ENCODE results near the gene COX18. TPM values are rescaled to one million over a fixed set of nuclear protein-coding genes. Genes with fewer than 3 reads are reported as not detected.
A peak's percentile ranks its signal among the peaks of the same experiment; 100 is the strongest.

COX18 gene
- total RNA-seq, 1 experiment from 2014 or later = 20.5 TPM

GRCh38 chr4:73055241-73055897 is 14.1 kb downstream of the COX18 start:
- Histone ChIP-seq H4K20me1 (ENCODE audit: control insufficient read depth, insufficient read depth, insufficient read length) (no peaks in the 10 kb centered on the region), H2BK20ac (ENCODE audit: low read depth, low read length, poor library complexity, severe bottlenecking) (no peak overlapping the region), H2AK5ac (ENCODE audit: insufficient read length, low read length) (no peak overlapping the region), H3K23ac (ENCODE audit: insufficient read length, low read depth, low read length) (no peak overlapping the region), H3K18ac (ENCODE audit: insufficient read length, low read depth, low read length) (no peak overlapping the region), H3K4ac (ENCODE audit: low read depth, low read length) (no peak overlapping the region), H3K9me3 (ENCODE audit: control insufficient read depth, low read depth, low read length) (no peaks in the 10 kb centered on the region), H2AFZ (ENCODE audit: low read length) (no peak overlapping the region), H4K8ac (replicated peaks; ENCODE audit: insufficient read length, low read depth, low read length) (no peak overlapping the region), H2BK12ac (ENCODE audit: insufficient read length, low read depth, low read length) (no peak overlapping the region), H3K9ac (ENCODE audit: extremely low read depth, insufficient read length, low read length) (no peak overlapping the region), H3K79me2 (ENCODE audit: insufficient read depth, low read length) (no peaks in the 10 kb centered on the region), H2BK5ac (ENCODE audit: insufficient read length, low read length) (no peak overlapping the region), H3K27ac (ENCODE audit: insufficient read length, low read depth, low read length) (peak overlapping the region; percentile 2), H3K56ac (ENCODE audit: insufficient read length, low read depth, low read length) (no peak overlapping the region), H4K91ac (ENCODE audit: insufficient read length, low read depth, low read length) (no peak overlapping the region), H3K79me1 (ENCODE audit: insufficient read depth, low read depth, low read length, poor library complexity, severe bottlenecking) (no peaks in the 10 kb centered on the region), H4K5ac (ENCODE audit: insufficient read length, low read depth, low read length) (no peak overlapping the region), H3K4me1 (ENCODE audit: insufficient read depth, low read length) (peaks cover 13% of the 10 kb centered on the region; the same call in 1 of the 2 replicates), H3T11ph (ENCODE audit: low read length) (no peak overlapping the region), H3K23me2 (ENCODE audit: insufficient read length, low read depth, low read length, poor library complexity, severe bottlenecking) (no peaks in the 10 kb centered on the region), H3K14ac (ENCODE audit: insufficient read depth, low read length) (no peak overlapping the region), H3K4me2 (ENCODE audit: insufficient read depth, insufficient read length, low read length) (no peak overlapping the region), H2BK120ac (ENCODE audit: low read depth, low read length, poor library complexity, severe bottlenecking) (no peak overlapping the region), H3K27me3 (ENCODE audit: insufficient read depth, low read length) (no peaks in the 10 kb centered on the region), H2BK15ac (ENCODE audit: low read depth, low read length) (no peak overlapping the region)
- Mint-ChIP-seq H3K27ac (peak overlapping the region in 2 of 3 experiments; percentile 61 to 93; a peak in 4 of 7 replicates), H3K4me1 (peaks cover 29 to 33% of the 10 kb centered on the region in 2 experiments), H3K4me3 (no peak overlapping the region; a peak in 1 of 5 replicates), H3K36me3 (ENCODE audit: insufficient read depth in 1 of 3, low read depth in 3 of 3) (peaks cover 10 to 43% (median 33%) of the 10 kb centered on the region in 3 experiments; a peak in 6 of 7 replicates), H3K27me3 (ENCODE audit: low read depth) (no peaks in the 10 kb centered on the region), H3K9me3 (no peaks in the 10 kb centered on the region)
- DNase-seq = no peak
- TF ChIP-seq CTCF (conservative IDR thresholded peaks at IDR 0.05) = no peak
- no CpG with 5 or more reads among the region's 2 CpGs for WGBS (ENCODE audit: extremely low coverage, insufficient read length, low lambda C conversion rate)
